Ovary (tissue), 9 donors: ENCODE results near the gene TM4SF1. TPM values are rescaled to one million over a fixed set of nuclear protein-coding genes. Genes with fewer than 3 reads are reported as not detected.

Source experiments
- DNase-seq, 5 donors: peaks; one replicate each; pipeline ENCODE4 v3.0.0-alpha.2; 2019 to 2020
- H3K27ac ChIP-seq, 2 donors: fragments of 200-600 bp; one replicate each; pipeline versions ENCODE4 v1.5.1 to v1.8.0; 2019 to 2022
- H3K27me3 ChIP-seq: fragments of 200-600 bp; one replicate; pipeline ENCODE4 v1.8.0; 2022
- H3K36me3 ChIP-seq: fragments of 200-600 bp; sonication (generic); one replicate; pipeline ENCODE4 v1.5.1; 2019
- H3K4me1 ChIP-seq: one replicate; pipeline ENCODE4 v1.8.1; 2013; ENCODE audit warnings: mild to moderate bottlenecking, moderate library complexity; ENCODE audit not compliant: insufficient read depth
- H3K4me3 ChIP-seq: fragments of 200-600 bp; sonication (generic); one replicate; pipeline ENCODE4 v1.5.1; 2017
- H3K9me3 ChIP-seq, 2 donors: fragments of 200-600 bp in 1 of 2; sonication (generic) in 1 of 2; one replicate each; pipeline versions ENCODE4 v1.5.1 to v1.8.1; 2013 to 2019; ENCODE audit warnings: mild to moderate bottlenecking in 1 of 2, moderate library complexity in 1 of 2
- EP300 ChIP-seq: sonication (generic); formaldehyde crosslinking; IDR thresholded peaks from one replicate; pipeline ENCODE4 v1.6.1; 2017; ENCODE audit warnings: antibody characterized with exemption
- POLR2A ChIP-seq: fragments of 450-650 bp; IDR thresholded peaks from one replicate; pipeline ENCODE4 v1.6.1; 2017; ENCODE audit warnings: antibody characterized with exemption, mild to moderate bottlenecking, moderate library complexity
- WGBS, 3 donors: extraction: QIAGEN DNeasy Blood & Tissue Kit in 1 of 3; methylation state at CpG; one replicate each; pipeline versions ENCODE4 v1.1.5 to v1.1.7; 2013 to 2017; 5-methylcytosine and 5-hydroxymethylcytosine counted together
- intact Hi-C, 4 donors: fragments of 100-400 bp; cut with DNase I; formaldehyde crosslinking; loops; one replicate each; pipeline versions ENCODE4 v1.11.0 to v1.15.1; 2022 to 2023
- polyA plus RNA-seq, 2 donors: library from polyadenylated mRNA; stranded (reverse); fragments of 200-250 nt in 1 of 2; fragments of 350-450 nt in 1 of 2; fragmentation: Illumina TruSeq in 1 of 2; extraction: RNeasy Lipid Tissue Mini Kit (QIAGEN cat#74804) in 1 of 2; gene quantifications; one replicate each; pipeline ENCODE4 v1.2.3, GENCODE V29; 2013 to 2014
- total RNA-seq, 7 donors: library from RNA; depleted of rRNA in 2 of 7; stranded (reverse); fragments of >200 nt in 2 of 7; fragmentation: NEBNext Ultra II Directional in 3 of 7; extraction: Animal tissue kit (Norgen Biotek cat#: 25700) in 3 of 7; gene quantifications; one replicate each; pipeline versions ENCODE4 v1.1.0 to v1.2.4, GENCODE V29; 2016 to 2023
- TF ChIP-seq, protein P1 (sequence below), 3 donors: fragments of 450-650 bp in 2 of 3; fragments of 200-600 bp in 1 of 3; IDR thresholded peaks; one replicate each; pipeline versions ENCODE4 v1.5.1 to v1.8.0; 2016 to 2022; ENCODE audit warnings: antibody characterized with exemption in 3 of 3, mild to moderate bottlenecking in 1 of 3
- donor health status: DM: no; HTN: no; CAD: no; lungs with moderate emphysema.
- donor health status: DM: no; HTN: no; CAD: no.
- donor health status: Bipolar disorder and iron deficiency.
- donor health status: DM: yes; HTN: yes; CAD: no.
- donor health status: DM: no; HTN: no; CAD: no.
- donor health status: DM: yes; HTN: yes; CAD: no.

The TM4SF1 gene
- total and polyA plus RNA-seq, 9 donors, result 35.6 to 207 (median 61.0) TPM

DNA sequence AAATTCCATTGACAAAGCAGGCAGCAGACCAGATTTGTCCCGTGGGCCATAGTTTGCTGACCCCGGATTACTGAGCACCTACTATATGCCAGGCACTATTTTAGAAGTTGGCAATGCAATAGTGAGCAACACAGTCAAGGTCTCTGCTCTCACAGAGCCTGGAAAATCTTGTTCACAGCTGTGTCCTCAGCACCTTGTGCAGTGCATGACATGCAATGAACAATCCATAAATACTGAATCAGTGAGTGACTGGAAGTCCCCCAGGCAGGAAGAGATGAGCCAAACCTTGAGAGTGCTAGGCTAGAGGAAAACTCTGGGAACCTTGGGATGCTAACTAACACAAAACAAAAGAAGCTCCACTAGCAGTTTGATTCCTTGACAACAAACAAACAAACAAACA, 14.4 kb downstream of the TM4SF1 start:
- intact Hi-C loops, result loop anchor here in 2 of 4 donors (5.0 to 10.0 kb wide), 2 partner anchors 112 to 1656 kb away; partner anchors contain the start of gene TM4SF4 (in 1 of the 2)
- no peak overlapping the region for H3K4me3 ChIP-seq
- H3K27ac ChIP-seq, result no peak overlapping the region
- H3K27me3 ChIP-seq, result no peaks in the 10 kb centered on the region
- H3K9me3 ChIP-seq, result no peaks in the 10 kb centered on the region
- WGBS, 3 donors, result 75 to 77% (median 77%) methylated on average over 2 of the region's 2 CpGs
- no peaks in the 10 kb centered on the region for H3K36me3 ChIP-seq
- H3K4me1 ChIP-seq, result no peaks in the 10 kb centered on the region
- no peak for DNase-seq
- TF ChIP-seq EP300 (no peak), POLR2A (no peak)
- TF ChIP-seq, protein P1, sequence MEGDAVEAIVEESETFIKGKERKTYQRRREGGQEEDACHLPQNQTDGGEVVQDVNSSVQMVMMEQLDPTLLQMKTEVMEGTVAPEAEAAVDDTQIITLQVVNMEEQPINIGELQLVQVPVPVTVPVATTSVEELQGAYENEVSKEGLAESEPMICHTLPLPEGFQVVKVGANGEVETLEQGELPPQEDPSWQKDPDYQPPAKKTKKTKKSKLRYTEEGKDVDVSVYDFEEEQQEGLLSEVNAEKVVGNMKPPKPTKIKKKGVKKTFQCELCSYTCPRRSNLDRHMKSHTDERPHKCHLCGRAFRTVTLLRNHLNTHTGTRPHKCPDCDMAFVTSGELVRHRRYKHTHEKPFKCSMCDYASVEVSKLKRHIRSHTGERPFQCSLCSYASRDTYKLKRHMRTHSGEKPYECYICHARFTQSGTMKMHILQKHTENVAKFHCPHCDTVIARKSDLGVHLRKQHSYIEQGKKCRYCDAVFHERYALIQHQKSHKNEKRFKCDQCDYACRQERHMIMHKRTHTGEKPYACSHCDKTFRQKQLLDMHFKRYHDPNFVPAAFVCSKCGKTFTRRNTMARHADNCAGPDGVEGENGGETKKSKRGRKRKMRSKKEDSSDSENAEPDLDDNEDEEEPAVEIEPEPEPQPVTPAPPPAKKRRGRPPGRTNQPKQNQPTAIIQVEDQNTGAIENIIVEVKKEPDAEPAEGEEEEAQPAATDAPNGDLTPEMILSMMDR (IDR thresholded peaks at IDR 0.05), result no peak

DNA sequence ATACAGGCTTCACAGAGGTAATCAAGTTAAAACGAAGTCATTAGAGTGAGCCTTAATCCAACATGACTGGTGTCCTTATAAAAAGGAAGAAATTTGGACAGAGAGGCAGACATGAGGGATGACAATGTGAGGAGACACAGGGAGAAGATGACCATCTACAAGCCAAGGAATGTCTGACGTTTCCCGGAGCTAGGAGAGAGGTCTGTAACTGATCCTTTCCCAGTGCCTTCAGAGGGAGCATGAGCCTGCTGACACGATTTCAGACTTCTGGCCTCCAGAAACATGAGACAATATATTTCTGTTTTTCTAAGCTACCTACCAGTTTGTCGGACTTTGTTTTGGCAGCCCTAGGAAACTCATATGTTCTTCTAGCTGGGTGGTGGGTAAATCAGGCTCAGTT, 15.1 kb downstream of the TM4SF1 start:
- Histone ChIP-seq H3K27ac (no peak overlapping the region), H3K4me3 (no peak overlapping the region), H3K4me1 (no peaks in the 10 kb centered on the region), H3K9me3 (no peaks in the 10 kb centered on the region), H3K36me3 (no peaks in the 10 kb centered on the region), H3K27me3 (no peaks in the 10 kb centered on the region)
- intact Hi-C loops, result loop anchor here in 2 of 4 donors (5.0 to 10.0 kb wide), 2 partner anchors 112 to 1655 kb away; partner anchors contain the start of gene TM4SF4 (in 1 of the 2)
- 75 to 79% (median 76%) methylated on average over 5 of the region's 5 CpGs for WGBS, 3 donors
- DNase-seq, result no peak
- no peak for TF ChIP-seq POLR2A
- TF ChIP-seq, protein P1 (IDR thresholded peaks at IDR 0.05), result no peak
- TF ChIP-seq EP300, result no peak

DNA sequence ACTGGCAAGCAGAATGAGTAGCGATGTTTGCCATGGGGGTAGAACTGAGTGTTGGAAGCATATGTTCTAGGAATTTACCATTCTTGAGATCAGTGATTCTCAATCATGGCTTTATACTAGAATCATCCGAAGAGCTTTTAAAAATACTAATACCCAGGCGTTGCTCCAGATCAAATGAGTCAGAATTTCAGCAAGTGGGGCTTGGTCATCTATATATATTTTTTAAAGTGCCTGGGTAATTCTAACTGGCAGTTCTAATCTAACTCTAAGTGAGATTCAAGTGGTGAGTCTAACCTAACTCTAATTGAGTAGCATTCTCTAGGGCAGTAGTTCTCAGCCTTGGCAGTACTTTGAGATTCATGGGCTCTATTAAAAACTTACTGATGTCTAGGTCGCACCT, 20.8 kb downstream of the TM4SF1 start:
- Histone ChIP-seq H3K9me3 (no peaks in the 10 kb centered on the region), H3K4me1 (peaks cover 5% of the 10 kb centered on the region), H3K4me3 (no peak overlapping the region), H3K36me3 (no peaks in the 10 kb centered on the region), H3K27me3 (no peaks in the 10 kb centered on the region), H3K27ac (no peak overlapping the region)
- intact Hi-C loops, result loop anchor here in 1 of 4 donors (10.0 kb wide), 1 partner anchor 138 kb away; no protein-coding TSS in a partner anchor
- no peak for DNase-seq
- TF ChIP-seq, protein P1 (IDR thresholded peaks at IDR 0.05), result no peak
- TF ChIP-seq POLR2A, result no peak
- TF ChIP-seq EP300, result no peak
- WGBS, 3 donors, result 82 to 96% (median 92%) methylated on average over 4 of the region's 4 CpGs

DNA sequence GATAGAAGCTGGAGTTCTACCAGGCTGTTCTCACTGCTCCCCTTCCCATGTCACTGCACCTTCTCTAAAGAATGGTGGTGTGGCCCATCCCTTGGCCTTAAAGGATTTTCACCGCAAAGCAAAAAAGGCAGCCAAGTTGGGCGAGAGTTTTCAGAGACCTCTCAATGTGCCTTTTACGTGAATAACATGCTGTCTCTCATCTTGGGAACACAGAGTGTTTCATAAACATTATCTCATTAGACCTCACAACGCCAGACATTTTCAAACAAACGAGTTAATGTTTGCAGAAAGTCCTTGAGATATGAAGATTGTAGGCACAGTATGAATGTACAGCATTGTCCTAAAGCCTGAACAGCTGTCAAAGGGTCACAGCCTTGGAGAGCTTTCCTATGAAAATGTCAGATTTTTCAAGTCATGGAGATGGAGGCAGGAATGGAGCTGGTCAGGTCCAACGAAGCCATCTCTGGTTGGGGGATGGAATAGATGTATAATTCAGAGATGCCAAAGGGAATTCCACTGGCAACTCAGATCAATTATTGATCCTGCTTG, 21.3 kb downstream of the TM4SF1 start:
- no peak for DNase-seq
- no peak overlapping the region for H3K4me3 ChIP-seq
- TF ChIP-seq, protein P1 (IDR thresholded peaks at IDR 0.05), result no peak
- TF ChIP-seq EP300 (no peak), POLR2A (no peak)
- WGBS, 3 donors, result 17 to 35% (median 22%) methylated on average over 6 of the region's 6 CpGs
- H3K9me3 ChIP-seq, result no peaks in the 10 kb centered on the region
- H3K27me3 ChIP-seq, result no peaks in the 10 kb centered on the region
- no peaks in the 10 kb centered on the region for H3K36me3 ChIP-seq
- intact Hi-C loops, result loop anchor here in 1 of 4 donors (10.0 kb wide), 1 partner anchor 139 kb away; no protein-coding TSS in a partner anchor
- H3K27ac ChIP-seq, result no peak overlapping the region
- peaks cover 5% of the 10 kb centered on the region for H3K4me1 ChIP-seq
